Measurements from ENCODE around the gene ZNF791.

GRCh38 chr19:12626958-12627357, 16.2 kb downstream of the ZNF791 start:
- TF ChIP-seq TEAD4 (IDR thresholded peaks at IDR 0.05) (no peak), CREB1 (IDR thresholded peaks at IDR 0.05; ENCODE audit: low read depth) (no peak), USF1 (IDR thresholded peaks at IDR 0.05) (no peak), NFIC (IDR thresholded peaks at IDR 0.05) (no peak), TCF12 (IDR thresholded peaks at IDR 0.05; ENCODE audit: low read depth) (no peak), TAF1 (IDR thresholded peaks at IDR 0.05; ENCODE audit: low read depth) (no peak), FOXM1 (IDR thresholded peaks at IDR 0.05; ENCODE audit: borderline replicate concordance, low read depth) (no peak), CEBPB (IDR thresholded peaks at IDR 0.05) (no peak), EP300 (IDR thresholded peaks at IDR 0.05; ENCODE audit: borderline replicate concordance) (no peak), YY1 (IDR thresholded peaks at IDR 0.05; ENCODE audit: low read depth) (no peak), EGR1 (IDR thresholded peaks at IDR 0.05) (no peak), REST (IDR thresholded peaks at IDR 0.05; ENCODE audit: low read depth) (no peak), MAX (IDR thresholded peaks at IDR 0.05) (no peak), ZBTB7A (IDR thresholded peaks at IDR 0.05; ENCODE audit: low read depth) (no peak)
